Ascending aorta (tissue), 2 donors: ENCODE results near the gene RFESD. TPM values are rescaled to one million over a fixed set of nuclear protein-coding genes. Genes with fewer than 3 reads are reported as not detected.

Experiments
- DNase-seq, 2 donors: peaks; one replicate each; pipeline ENCODE4 v3.0.0-alpha.2; 2019; ENCODE audit warnings: low spot score in 2 of 2
- H3K27ac ChIP-seq, 2 donors: fragments of 200-600 bp; sonication (generic); one replicate each; pipeline ENCODE4 v1.5.1; 2016 to 2017; ENCODE audit warnings: mild to moderate bottlenecking in 1 of 2
- H3K27me3 ChIP-seq: fragments of 200-600 bp; sonication (generic); one replicate; pipeline ENCODE4 v1.5.1; 2017
- H3K36me3 ChIP-seq, 2 donors: fragments of 200-600 bp; sonication (generic); one replicate each; pipeline ENCODE4 v1.5.1; 2016
- H3K4me1 ChIP-seq, 2 donors: fragments of 200-600 bp; sonication (generic); one replicate each; pipeline ENCODE4 v1.5.1; 2016 to 2017; ENCODE audit warnings: mild to moderate bottlenecking in 1 of 2
- H3K4me3 ChIP-seq, 2 donors: fragments of 200-600 bp; sonication (generic); one replicate each; pipeline ENCODE4 v1.5.1; 2016 to 2017; ENCODE audit warnings: mild to moderate bottlenecking in 1 of 2
- H3K9me3 ChIP-seq, 2 donors: fragments of 200-600 bp; sonication (generic); one replicate each; pipeline ENCODE4 v1.5.1; 2016
- intact Hi-C: fragments of 100-400 bp; cut with DNase I; formaldehyde crosslinking; loops from one replicate; pipeline ENCODE4 v1.15.1; 2023
- total RNA-seq: library from RNA; depleted of rRNA; stranded (reverse); fragments of >200 nt; gene quantifications from one replicate; pipeline ENCODE4 v1.1.0, GENCODE V29; 2016
- TF ChIP-seq, protein P1 (sequence below), 3 experiments: fragments of 200-600 bp in 2 of 3; fragments of 450-650 bp in 1 of 3; sonication (generic) in 2 of 3; IDR thresholded peaks; one replicate each; pipeline ENCODE4 v1.5.1; 2016 to 2019; ENCODE audit warnings: antibody characterized with exemption in 3 of 3, mild to moderate bottlenecking in 1 of 3, moderate library complexity in 1 of 3

The RFESD gene
- total RNA-seq, 1 donor from 2014 or later = not detected

DNA sequence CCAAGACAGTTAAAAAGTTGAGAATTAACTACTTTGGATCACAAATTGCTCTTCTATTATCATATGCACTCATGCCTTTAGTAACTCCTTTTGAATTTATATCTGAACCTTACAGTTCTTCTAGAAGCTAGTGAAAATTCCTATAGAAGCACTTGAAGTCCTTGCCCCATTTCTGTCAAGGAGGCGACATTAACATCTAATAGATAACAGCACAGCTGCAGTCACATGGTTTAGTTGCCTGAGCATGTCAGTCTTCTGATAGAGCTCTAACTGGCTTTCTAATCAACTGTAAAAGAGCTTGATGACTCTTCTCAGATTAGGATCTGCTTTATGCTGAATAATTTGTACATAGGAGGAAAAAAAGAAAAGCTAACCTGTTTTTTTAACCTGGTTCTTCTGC, 9.0 kb downstream of the RFESD start:
- intact Hi-C loops = no loop called here
- H3K36me3 ChIP-seq = no peaks in the 10 kb centered on the region

GRCh38 chr5:95660060-95660459, 13.5 kb downstream of the RFESD start:
- H3K4me1 ChIP-seq = no peaks in the 10 kb centered on the region
- TF ChIP-seq, protein P1, sequence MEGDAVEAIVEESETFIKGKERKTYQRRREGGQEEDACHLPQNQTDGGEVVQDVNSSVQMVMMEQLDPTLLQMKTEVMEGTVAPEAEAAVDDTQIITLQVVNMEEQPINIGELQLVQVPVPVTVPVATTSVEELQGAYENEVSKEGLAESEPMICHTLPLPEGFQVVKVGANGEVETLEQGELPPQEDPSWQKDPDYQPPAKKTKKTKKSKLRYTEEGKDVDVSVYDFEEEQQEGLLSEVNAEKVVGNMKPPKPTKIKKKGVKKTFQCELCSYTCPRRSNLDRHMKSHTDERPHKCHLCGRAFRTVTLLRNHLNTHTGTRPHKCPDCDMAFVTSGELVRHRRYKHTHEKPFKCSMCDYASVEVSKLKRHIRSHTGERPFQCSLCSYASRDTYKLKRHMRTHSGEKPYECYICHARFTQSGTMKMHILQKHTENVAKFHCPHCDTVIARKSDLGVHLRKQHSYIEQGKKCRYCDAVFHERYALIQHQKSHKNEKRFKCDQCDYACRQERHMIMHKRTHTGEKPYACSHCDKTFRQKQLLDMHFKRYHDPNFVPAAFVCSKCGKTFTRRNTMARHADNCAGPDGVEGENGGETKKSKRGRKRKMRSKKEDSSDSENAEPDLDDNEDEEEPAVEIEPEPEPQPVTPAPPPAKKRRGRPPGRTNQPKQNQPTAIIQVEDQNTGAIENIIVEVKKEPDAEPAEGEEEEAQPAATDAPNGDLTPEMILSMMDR (IDR thresholded peaks at IDR 0.05) = no peak
- no peak overlapping the region for H3K27ac ChIP-seq
- intact Hi-C loops = loop anchor here (5.0 kb wide), 2 partner anchors 72 to 122 kb away; partner anchors contain the start of gene RHOBTB3
- H3K27me3 ChIP-seq = no peaks in the 10 kb centered on the region
- H3K9me3 ChIP-seq = no peaks in the 10 kb centered on the region
- no peak overlapping the region for H3K4me3 ChIP-seq
- no peaks in the 10 kb centered on the region for H3K36me3 ChIP-seq
- DNase-seq = no peak

More for the DNA sequence above, 9.0 kb downstream of the RFESD start:
- no peak overlapping the region for H3K4me3 ChIP-seq
- DNase-seq = no peak
- no peaks in the 10 kb centered on the region for H3K27me3 ChIP-seq
- TF ChIP-seq, protein P1 (IDR thresholded peaks at IDR 0.05) = no peak
- H3K27ac ChIP-seq = no peak overlapping the region
- H3K9me3 ChIP-seq = no peaks in the 10 kb centered on the region
- no peaks in the 10 kb centered on the region for H3K4me1 ChIP-seq

DNA sequence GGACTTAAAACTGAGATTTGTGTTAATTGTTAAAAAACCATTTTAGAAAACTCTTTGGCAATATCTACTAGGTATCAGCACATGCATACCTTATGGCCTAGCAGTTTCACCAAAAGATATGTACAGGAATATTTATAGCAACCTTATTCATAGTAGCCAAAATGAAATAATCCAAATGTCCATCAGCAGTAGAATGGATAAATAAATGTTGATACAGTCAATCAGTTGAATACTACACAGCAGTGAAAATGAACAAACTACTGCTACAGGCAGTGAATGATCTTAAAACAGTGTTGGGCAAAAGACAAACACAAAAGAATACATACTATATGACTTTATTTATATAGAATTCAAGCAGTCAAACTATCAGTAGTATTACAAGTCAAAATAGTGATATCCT, 16.4 kb downstream of the RFESD start:
- DNase-seq = no peak
- H3K27ac ChIP-seq = no peak overlapping the region
- no peaks in the 10 kb centered on the region for H3K27me3 ChIP-seq
- intact Hi-C loops = loop anchor here (5.0 kb wide), 2 partner anchors 69 to 119 kb away; partner anchors contain the start of gene RHOBTB3
- no peaks in the 10 kb centered on the region for H3K9me3 ChIP-seq
- no peak overlapping the region for H3K4me3 ChIP-seq
- TF ChIP-seq, protein P1 (IDR thresholded peaks at IDR 0.05) = no peak
- H3K4me1 ChIP-seq = no peaks in the 10 kb centered on the region
- H3K36me3 ChIP-seq = no peaks in the 10 kb centered on the region

DNA sequence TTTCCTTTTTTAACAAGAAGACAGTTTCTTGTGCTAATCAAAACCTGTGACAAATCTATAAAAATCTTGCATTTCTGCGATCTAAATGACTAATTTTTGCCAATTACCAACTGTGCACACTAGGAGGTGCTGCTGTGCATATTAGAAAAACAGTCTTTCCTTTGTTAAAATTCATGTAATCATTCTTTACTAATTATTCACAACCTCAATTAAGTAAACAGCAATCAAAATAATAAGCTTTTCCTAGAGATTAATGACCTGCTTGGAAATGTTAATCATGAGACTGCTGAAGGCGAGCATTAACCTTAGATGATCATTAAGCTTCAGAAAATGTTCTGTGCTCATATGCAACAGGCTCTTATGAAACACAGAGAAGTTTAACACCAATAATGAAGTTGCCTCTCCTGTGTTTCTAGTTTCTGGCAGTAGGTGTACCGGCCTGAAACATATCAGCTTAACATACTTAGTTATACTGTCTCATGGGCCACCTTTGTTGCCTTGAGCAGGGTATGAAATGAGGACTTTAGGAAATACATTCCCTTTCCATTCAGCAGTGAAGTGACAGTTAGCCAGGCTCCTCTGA, 17.7 kb downstream of the RFESD start:
- Histone ChIP-seq H3K27me3 (no peaks in the 10 kb centered on the region), H3K4me1 (no peaks in the 10 kb centered on the region), H3K9me3 (no peaks in the 10 kb centered on the region), H3K36me3 (no peaks in the 10 kb centered on the region), H3K4me3 (no peak overlapping the region), H3K27ac (no peak overlapping the region)
- intact Hi-C loops = loop anchor here (2.0 to 5.0 kb wide), 3 partner anchors 68 to 183 kb away; partner anchors contain the start of gene RHOBTB3
- TF ChIP-seq, protein P1 (IDR thresholded peaks at IDR 0.05) = peak; percentile 60 to 81 (median 68)
- no peak for DNase-seq

- H3K36me3 ChIP-seq = no peaks in the 10 kb centered on the region
- H3K9me3 ChIP-seq = no peaks in the 10 kb centered on the region
- intact Hi-C loops = no loop called here
- H3K4me3 ChIP-seq = no peak overlapping the region
- no peak for DNase-seq
- H3K4me1 ChIP-seq = no peaks in the 10 kb centered on the region
- TF ChIP-seq, protein P1 (IDR thresholded peaks at IDR 0.05) = no peak
- H3K27ac ChIP-seq = no peak overlapping the region
- H3K27me3 ChIP-seq = no peaks in the 10 kb centered on the region
Observed at GRCh38 chr5:95667061-95667618, 20.6 kb downstream of the RFESD start.
